ENCODE measurements around the gene RTL9.

RTL9 gene

GRCh38 chrX:110341189-110342035 lies 17.2 kb upstream of the RTL9 start:
- no peaks in the 10 kb centered on the region for H3K4me1 ChIP-seq (ENCODE audit: control insufficient read depth, insufficient read depth, low read length, poor library complexity, severe bottlenecking)
- H3K27me3 ChIP-seq (replicated peaks; ENCODE audit: control insufficient read depth, insufficient read depth, low read length, poor library complexity, severe bottlenecking) = no peaks in the 10 kb centered on the region
- H3K4me3 ChIP-seq (ENCODE audit: insufficient read depth, low read depth, low read length, poor library complexity, severe bottlenecking) = no peak overlapping the region
- H3K36me3 ChIP-seq (ENCODE audit: control insufficient read depth, insufficient read depth, low read length) = no peaks in the 10 kb centered on the region
- no peak for DNase-seq
- no peak overlapping the region for H3K27ac ChIP-seq (ENCODE audit: insufficient read depth, low read length, poor library complexity, severe bottlenecking)
- H3K9me3 ChIP-seq (ENCODE audit: control insufficient read depth, low read length) = no peaks in the 10 kb centered on the region

- Histone ChIP-seq H3K4me3 (ENCODE audit: insufficient read depth, low read depth, low read length, poor library complexity, severe bottlenecking) (no peak overlapping the region), H3K27ac (ENCODE audit: insufficient read depth, low read length, poor library complexity, severe bottlenecking) (no peak overlapping the region), H3K36me3 (ENCODE audit: control insufficient read depth, insufficient read depth, low read length) (no peaks in the 10 kb centered on the region), H3K9me3 (ENCODE audit: control insufficient read depth, low read length) (no peaks in the 10 kb centered on the region), H3K27me3 (replicated peaks; ENCODE audit: control insufficient read depth, insufficient read depth, low read length, poor library complexity, severe bottlenecking) (no peaks in the 10 kb centered on the region), H3K4me1 (ENCODE audit: control insufficient read depth, insufficient read depth, low read length, poor library complexity, severe bottlenecking) (no peaks in the 10 kb centered on the region)
- DNase-seq = no peak
Measured at GRCh38 chrX:110346681-110347080, 12.0 kb upstream of the RTL9 start.

- Histone ChIP-seq H3K27ac (ENCODE audit: insufficient read depth, low read length, poor library complexity, severe bottlenecking) (no peak overlapping the region), H3K27me3 (replicated peaks; ENCODE audit: control insufficient read depth, insufficient read depth, low read length, poor library complexity, severe bottlenecking) (no peaks in the 10 kb centered on the region), H3K4me3 (ENCODE audit: insufficient read depth, low read depth, low read length, poor library complexity, severe bottlenecking) (no peak overlapping the region), H3K9me3 (ENCODE audit: control insufficient read depth, low read length) (no peaks in the 10 kb centered on the region), H3K4me1 (ENCODE audit: control insufficient read depth, insufficient read depth, low read length, poor library complexity, severe bottlenecking) (no peaks in the 10 kb centered on the region), H3K36me3 (ENCODE audit: control insufficient read depth, insufficient read depth, low read length) (no peaks in the 10 kb centered on the region)
- no peak for DNase-seq
Measured at GRCh38 chrX:110359273-110359672, 625 bp downstream of the RTL9 start.

GRCh38 chrX:110363244-110363643 lies 4.6 kb downstream of the RTL9 start:
- Histone ChIP-seq H3K27me3 (replicated peaks; ENCODE audit: control insufficient read depth, insufficient read depth, low read length, poor library complexity, severe bottlenecking) (no peaks in the 10 kb centered on the region), H3K36me3 (ENCODE audit: control insufficient read depth, insufficient read depth, low read length) (no peaks in the 10 kb centered on the region), H3K9me3 (ENCODE audit: control insufficient read depth, low read length) (no peaks in the 10 kb centered on the region), H3K27ac (ENCODE audit: insufficient read depth, low read length, poor library complexity, severe bottlenecking) (no peak overlapping the region), H3K4me3 (ENCODE audit: insufficient read depth, low read depth, low read length, poor library complexity, severe bottlenecking) (no peak overlapping the region), H3K4me1 (ENCODE audit: control insufficient read depth, insufficient read depth, low read length, poor library complexity, severe bottlenecking) (no peaks in the 10 kb centered on the region)
- no peak for DNase-seq

- Histone ChIP-seq H3K27me3 (replicated peaks; ENCODE audit: control insufficient read depth, insufficient read depth, low read length, poor library complexity, severe bottlenecking) (no peaks in the 10 kb centered on the region), H3K27ac (ENCODE audit: insufficient read depth, low read length, poor library complexity, severe bottlenecking) (no peak overlapping the region), H3K9me3 (ENCODE audit: control insufficient read depth, low read length) (no peaks in the 10 kb centered on the region), H3K4me3 (ENCODE audit: insufficient read depth, low read depth, low read length, poor library complexity, severe bottlenecking) (no peak overlapping the region), H3K4me1 (ENCODE audit: control insufficient read depth, insufficient read depth, low read length, poor library complexity, severe bottlenecking) (no peaks in the 10 kb centered on the region), H3K36me3 (ENCODE audit: control insufficient read depth, insufficient read depth, low read length) (no peaks in the 10 kb centered on the region)
- no peak for DNase-seq
Measured at GRCh38 chrX:110373310-110373709, 14.7 kb downstream of the RTL9 start.

- Histone ChIP-seq H3K4me3 (ENCODE audit: insufficient read depth, low read depth, low read length, poor library complexity, severe bottlenecking) (no peak overlapping the region), H3K27ac (ENCODE audit: insufficient read depth, low read length, poor library complexity, severe bottlenecking) (no peak overlapping the region), H3K27me3 (replicated peaks; ENCODE audit: control insufficient read depth, insufficient read depth, low read length, poor library complexity, severe bottlenecking) (no peaks in the 10 kb centered on the region), H3K36me3 (ENCODE audit: control insufficient read depth, insufficient read depth, low read length) (no peaks in the 10 kb centered on the region), H3K9me3 (ENCODE audit: control insufficient read depth, low read length) (no peaks in the 10 kb centered on the region), H3K4me1 (ENCODE audit: control insufficient read depth, insufficient read depth, low read length, poor library complexity, severe bottlenecking) (no peaks in the 10 kb centered on the region)
- no peak for DNase-seq
Measured at GRCh38 chrX:110374559-110374958, 15.9 kb downstream of the RTL9 start.

GRCh38 chrX:110381216-110381615 lies 22.6 kb downstream of the RTL9 start:
- H3K9me3 ChIP-seq (ENCODE audit: control insufficient read depth, low read length) = no peaks in the 10 kb centered on the region
- no peaks in the 10 kb centered on the region for H3K27me3 ChIP-seq (replicated peaks; ENCODE audit: control insufficient read depth, insufficient read depth, low read length, poor library complexity, severe bottlenecking)
- H3K27ac ChIP-seq (ENCODE audit: insufficient read depth, low read length, poor library complexity, severe bottlenecking) = no peak overlapping the region
- H3K36me3 ChIP-seq (ENCODE audit: control insufficient read depth, insufficient read depth, low read length) = no peaks in the 10 kb centered on the region
- H3K4me1 ChIP-seq (ENCODE audit: control insufficient read depth, insufficient read depth, low read length, poor library complexity, severe bottlenecking) = no peaks in the 10 kb centered on the region
- H3K4me3 ChIP-seq (ENCODE audit: insufficient read depth, low read depth, low read length, poor library complexity, severe bottlenecking) = no peak overlapping the region
- no peak for DNase-seq

GRCh38 chrX:110383414-110383813 lies 24.8 kb downstream of the RTL9 start:
- Histone ChIP-seq H3K27ac (ENCODE audit: insufficient read depth, low read length, poor library complexity, severe bottlenecking) (no peak overlapping the region), H3K27me3 (replicated peaks; ENCODE audit: control insufficient read depth, insufficient read depth, low read length, poor library complexity, severe bottlenecking) (no peaks in the 10 kb centered on the region), H3K36me3 (ENCODE audit: control insufficient read depth, insufficient read depth, low read length) (no peaks in the 10 kb centered on the region), H3K4me1 (ENCODE audit: control insufficient read depth, insufficient read depth, low read length, poor library complexity, severe bottlenecking) (no peaks in the 10 kb centered on the region), H3K4me3 (ENCODE audit: insufficient read depth, low read depth, low read length, poor library complexity, severe bottlenecking) (no peak overlapping the region), H3K9me3 (ENCODE audit: control insufficient read depth, low read length) (no peaks in the 10 kb centered on the region)
- DNase-seq = no peak

- H3K27ac ChIP-seq (ENCODE audit: insufficient read depth, low read length, poor library complexity, severe bottlenecking) = no peak overlapping the region
- H3K4me3 ChIP-seq (ENCODE audit: insufficient read depth, low read depth, low read length, poor library complexity, severe bottlenecking) = no peak overlapping the region
- H3K4me1 ChIP-seq (ENCODE audit: control insufficient read depth, insufficient read depth, low read length, poor library complexity, severe bottlenecking) = no peaks in the 10 kb centered on the region
- H3K27me3 ChIP-seq (replicated peaks; ENCODE audit: control insufficient read depth, insufficient read depth, low read length, poor library complexity, severe bottlenecking) = no peaks in the 10 kb centered on the region
- no peaks in the 10 kb centered on the region for H3K36me3 ChIP-seq (ENCODE audit: control insufficient read depth, insufficient read depth, low read length)
- no peak for DNase-seq
- H3K9me3 ChIP-seq (ENCODE audit: control insufficient read depth, low read length) = no peaks in the 10 kb centered on the region
Measured at GRCh38 chrX:110384490-110384889, 25.8 kb downstream of the RTL9 start.

- Histone ChIP-seq H3K36me3 (ENCODE audit: control insufficient read depth, insufficient read depth, low read length) (no peaks in the 10 kb centered on the region), H3K27me3 (replicated peaks; ENCODE audit: control insufficient read depth, insufficient read depth, low read length, poor library complexity, severe bottlenecking) (no peaks in the 10 kb centered on the region), H3K4me1 (ENCODE audit: control insufficient read depth, insufficient read depth, low read length, poor library complexity, severe bottlenecking) (no peaks in the 10 kb centered on the region), H3K4me3 (ENCODE audit: insufficient read depth, low read depth, low read length, poor library complexity, severe bottlenecking) (no peak overlapping the region), H3K27ac (ENCODE audit: insufficient read depth, low read length, poor library complexity, severe bottlenecking) (no peak overlapping the region), H3K9me3 (ENCODE audit: control insufficient read depth, low read length) (no peaks in the 10 kb centered on the region)
- no peak for DNase-seq
Measured at GRCh38 chrX:110389570-110389969, 30.9 kb downstream of the RTL9 start.

Measured in effector memory CD4-positive, alpha-beta T cell (primary cell).